ENCODE results near the gene PRPF6. TPM values are rescaled to one million over a fixed set of nuclear protein-coding genes. Genes with fewer than 3 reads are reported as not detected.
A peak's percentile ranks its signal among the peaks of the same experiment; 100 is the strongest.

PRPF6 gene
- polyA plus RNA-seq, 2 of the 4 experiments (the other 2 are of a cell fraction) = 42.8 to 47.2 TPM

DNA sequence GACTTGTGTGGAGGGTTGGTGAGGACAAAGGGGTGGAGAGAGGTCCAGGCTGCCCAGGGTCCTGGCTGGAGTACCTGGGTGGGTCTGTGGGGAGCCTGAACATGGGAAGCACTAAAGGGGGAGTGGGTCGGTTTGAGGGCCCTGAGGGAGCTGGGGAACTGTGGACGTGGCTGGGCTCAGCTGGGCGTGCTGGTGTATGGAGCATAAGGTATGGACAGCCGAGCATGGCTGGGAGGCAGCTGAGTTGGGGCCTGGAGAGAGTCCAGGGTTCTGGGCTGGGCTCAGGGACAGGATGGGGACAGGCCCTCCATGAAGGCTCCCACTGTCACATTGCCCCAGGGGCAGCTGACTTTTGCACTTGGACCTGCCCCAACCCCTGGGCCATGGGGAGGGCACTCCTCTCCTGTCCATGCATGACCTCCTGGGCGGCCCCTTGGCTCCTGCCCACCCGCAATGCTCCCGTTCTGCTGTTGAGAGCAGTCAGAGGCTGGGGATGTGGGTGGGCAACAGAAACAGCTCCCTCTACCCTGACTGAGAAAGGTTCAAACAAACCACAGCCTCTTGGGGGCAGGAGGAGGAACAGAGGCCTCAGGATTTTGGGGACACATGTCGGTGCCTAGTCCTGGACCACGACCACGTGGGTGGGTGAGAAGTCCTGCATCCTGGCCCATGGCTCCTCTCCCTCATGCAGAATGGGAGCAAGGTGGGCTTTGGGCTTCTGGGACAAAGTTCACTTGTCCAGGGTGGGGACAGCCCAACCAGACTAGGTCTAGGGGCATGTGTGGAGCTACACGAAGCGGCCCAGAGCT, 59.5 kb downstream of the PRPF6 start (continued):
- no peak for TF ChIP-seq KDM5A (IDR thresholded peaks at IDR 0.05)
- no peak for TF ChIP-seq CEBPB (IDR thresholded peaks at IDR 0.05)
- TF ChIP-seq ESRRA (IDR thresholded peaks at IDR 0.05; ENCODE audit: borderline replicate concordance, low read length) = no peak
- no peak for TF ChIP-seq RAD21 (conservative IDR thresholded peaks at IDR 0.05 in 1 of 2, IDR thresholded peaks at IDR 0.05 in 1 of 2)
- TF ChIP-seq HDAC2 (IDR thresholded peaks at IDR 0.05) = no peak

DNA sequence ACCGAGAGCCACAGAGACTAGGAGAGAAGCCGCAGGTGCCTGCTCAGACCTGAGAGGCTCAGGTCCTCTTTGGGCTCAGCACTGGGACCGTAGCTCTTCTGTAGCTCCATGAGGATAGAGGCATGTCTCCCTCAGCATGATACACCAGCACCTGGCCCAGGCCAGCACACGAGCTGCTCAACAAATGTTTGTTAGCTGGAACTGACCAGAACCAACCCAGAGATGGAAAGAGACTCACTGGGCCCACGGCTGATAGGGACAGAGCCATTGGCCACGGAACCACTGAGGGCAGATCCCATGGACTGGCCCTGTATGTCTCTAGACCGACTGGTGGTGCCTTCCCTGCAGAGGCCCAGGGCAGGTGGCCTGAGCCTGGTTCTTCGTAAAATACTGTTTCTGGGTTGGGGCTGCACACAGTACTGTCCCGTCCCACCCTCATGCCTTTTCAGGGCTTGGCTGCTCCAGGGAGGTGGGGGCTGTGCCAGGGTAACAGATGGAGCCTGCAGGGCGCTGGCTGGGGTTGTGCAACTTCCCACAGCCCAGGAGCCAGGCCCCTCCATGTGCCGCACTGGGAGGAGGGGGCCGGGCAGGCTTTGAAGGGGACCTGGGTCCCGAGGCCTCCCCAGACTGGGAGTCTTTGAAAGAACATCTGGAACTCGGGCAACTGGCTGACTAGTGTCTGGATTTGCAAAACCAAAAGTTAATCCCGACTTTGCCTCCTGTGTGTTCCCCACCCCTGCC, 60.3 kb downstream of the PRPF6 start:
- POLR2A ChIA-PET = no interaction called here
- CTCF ChIA-PET = interaction anchor here (1.5 to 7.1 kb wide), 9 partner anchors 12 to 80 kb away, joined by 4 to 143 read pairs (median 31); partner anchors contain the start of genes PRPF6 and TCEA2
- no peak overlapping the region for H3K4me3 ChIP-seq
- no peak for DNase-seq (ENCODE audit: low read depth in 1 of 2, low spot score in 1 of 2)
- no peak overlapping the region for H3K4me2 ChIP-seq
- 0 out of 6 replicates have a peak overlapping the region, but pooled peaks of 1 of the 2 experiments have one; percentile 28 for H3K27ac ChIP-seq
- H3K9me3 ChIP-seq = no peaks in the 10 kb centered on the region
- FAIRE-seq = no peak
- peaks cover 35% of the 10 kb centered on the region for H3K4me1 ChIP-seq
- ATAC-seq = no peak
- WGBS (ENCODE audit: missing lambda C conversion rate) = 68% methylated on average over 13 of the region's 15 CpGs
- TF ChIP-seq KDM5A (IDR thresholded peaks at IDR 0.05) = no peak
- TF ChIP-seq HOXA7 (CRISPR knock-in tag; IDR thresholded peaks at IDR 0.05) = no peak

DNA sequence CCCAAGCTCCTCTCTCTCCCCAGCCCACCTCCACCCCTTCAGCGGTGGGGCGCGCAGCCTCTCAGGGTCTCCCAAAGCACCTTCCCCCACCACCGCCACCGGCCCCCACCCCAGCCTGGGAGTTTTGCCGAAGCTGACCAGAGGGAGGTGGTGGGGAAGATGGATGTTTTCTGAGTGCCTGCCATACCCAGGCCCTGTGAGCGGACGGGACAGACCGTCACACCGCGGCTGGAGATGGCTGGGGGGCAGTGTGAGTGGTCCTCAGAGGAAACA, 60.8 kb downstream of the PRPF6 start:
- WGBS (ENCODE audit: missing lambda C conversion rate) = 86% methylated on average over 5 of the region's 11 CpGs
- TF ChIP-seq NFE2L2 (conservative IDR thresholded peaks at IDR 0.05; ENCODE audit: low read length) = no peak
- no peak overlapping the region for H3K4me3 ChIP-seq
- ChIA-PET POLR2A (no interaction called here), CTCF (interaction anchor here (0.8 to 7.1 kb wide), 7 partner anchors 11 to 67 kb away, joined by 3 to 143 read pairs (median 28); partner anchors contain the start of genes PRPF6 and TCEA2)
- no peak for FAIRE-seq
- no peak for DNase-seq (ENCODE audit: low read depth in 1 of 2, low spot score in 1 of 2)
- no peaks in the 10 kb centered on the region for H3K9me3 ChIP-seq
- 0 out of 6 replicates have a peak overlapping the region, but pooled peaks of 1 of the 2 experiments have one; percentile 28 for H3K27ac ChIP-seq
- peaks cover 33% of the 10 kb centered on the region for H3K4me1 ChIP-seq
- no peak for ATAC-seq
- H3K4me2 ChIP-seq = no peak overlapping the region

DNA sequence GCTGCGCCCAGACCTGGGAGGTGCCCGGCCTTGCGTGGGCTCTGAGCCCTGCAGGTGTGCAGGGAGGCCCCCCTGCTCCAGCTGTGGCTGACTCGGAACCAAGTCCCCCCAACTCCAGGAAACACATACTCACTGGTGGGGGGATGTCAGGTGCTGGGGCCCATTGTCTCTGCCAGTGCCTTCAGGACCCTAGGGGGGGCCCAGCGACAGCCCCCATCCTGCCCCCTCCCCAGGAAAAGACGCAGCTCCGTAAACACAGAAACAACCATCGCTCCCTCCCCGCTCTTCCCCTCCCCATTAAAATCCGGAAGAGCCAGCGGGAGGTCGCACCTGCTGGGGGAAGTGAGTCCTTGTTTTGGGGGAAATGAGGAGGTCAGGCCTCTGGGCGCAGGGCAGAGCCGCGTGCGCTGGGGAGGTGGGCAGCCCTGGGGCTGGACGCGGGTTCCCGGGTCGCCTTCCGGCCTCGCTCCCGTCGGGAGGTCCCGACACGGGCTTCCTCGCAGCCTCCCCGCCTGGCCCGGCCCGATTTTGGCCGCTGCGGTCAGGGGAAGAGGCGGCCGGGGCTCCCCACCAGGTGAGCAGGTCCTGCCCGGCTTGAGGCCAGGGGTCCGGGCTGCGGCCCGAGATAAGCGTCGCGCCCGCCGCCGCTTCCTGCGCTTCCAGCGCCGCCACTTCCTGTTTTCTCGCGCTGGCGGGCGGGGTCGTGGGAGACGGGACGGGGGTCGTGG, 61.3 kb downstream of the PRPF6 start:
- POLR2A ChIA-PET = no interaction called here
- WGBS (ENCODE audit: missing lambda C conversion rate) = 78% methylated on average over 47 of the region's 55 CpGs
- TF ChIP-seq, protein P1, sequence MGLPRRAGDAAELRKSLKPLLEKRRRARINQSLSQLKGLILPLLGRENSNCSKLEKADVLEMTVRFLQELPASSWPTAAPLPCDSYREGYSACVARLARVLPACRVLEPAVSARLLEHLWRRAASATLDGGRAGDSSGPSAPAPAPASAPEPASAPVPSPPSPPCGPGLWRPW (IDR thresholded peaks at IDR 0.05) = no peak
- TF ChIP-seq ZSCAN20 (CRISPR knock-in tag; IDR thresholded peaks at IDR 0.05) = no peak
- no peak for TF ChIP-seq RARB (CRISPR knock-in tag; IDR thresholded peaks at IDR 0.05)
- TF ChIP-seq, protein P2, sequence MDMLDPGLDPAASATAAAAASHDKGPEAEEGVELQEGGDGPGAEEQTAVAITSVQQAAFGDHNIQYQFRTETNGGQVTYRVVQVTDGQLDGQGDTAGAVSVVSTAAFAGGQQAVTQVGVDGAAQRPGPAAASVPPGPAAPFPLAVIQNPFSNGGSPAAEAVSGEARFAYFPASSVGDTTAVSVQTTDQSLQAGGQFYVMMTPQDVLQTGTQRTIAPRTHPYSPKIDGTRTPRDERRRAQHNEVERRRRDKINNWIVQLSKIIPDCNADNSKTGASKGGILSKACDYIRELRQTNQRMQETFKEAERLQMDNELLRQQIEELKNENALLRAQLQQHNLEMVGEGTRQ (IDR thresholded peaks at IDR 0.05) = no peak
- no peak for TF ChIP-seq NR3C1 (IDR thresholded peaks at IDR 0.05)
- no peak for TF ChIP-seq CBX8 (IDR thresholded peaks at IDR 0.05)
- no peak for TF ChIP-seq CHD4 (IDR thresholded peaks at IDR 0.05; ENCODE audit: borderline replicate concordance)
- TF ChIP-seq PHF8 (IDR thresholded peaks at IDR 0.05; ENCODE audit: borderline replicate concordance, low read depth) = no peak
- no peak for TF ChIP-seq POLR2AphosphoS2 (conservative IDR thresholded peaks at IDR 0.05; ENCODE audit: low read length)
- no peak for TF ChIP-seq MAFK (IDR thresholded peaks at IDR 0.05; ENCODE audit: partially characterized antibody)
- ATAC-seq (no peak), DNase-seq (ENCODE audit: low read depth in 1 of 2, low spot score in 1 of 2) (no peak), FAIRE-seq (no peak)
- no peaks in the 10 kb centered on the region for H3K9me3 ChIP-seq
- peaks cover 33% of the 10 kb centered on the region for H3K4me1 ChIP-seq
- CTCF ChIA-PET = interaction anchor here (0.8 to 7.1 kb wide), 4 partner anchors 11 to 62 kb away, joined by 3 to 143 read pairs (median 58); partner anchors contain the start of gene TCEA2
- no peak overlapping the region for H3K4me2 ChIP-seq
- H3K4me3 ChIP-seq = no peak overlapping the region
- H3K27ac ChIP-seq = 0 out of 6 replicates have a peak overlapping the region, but pooled peaks of 1 of the 2 experiments have one; percentile 10
